SK-N-MC (cell line): ENCODE measurements around the gene MYT1.

Source experiments
- EZH2 ChIP-seq: fragments of 200-600 bp; sonication (generic); IDR thresholded peaks from one replicate; pipeline ENCODE4 v1.6.1; 2017; ENCODE audit warnings: antibody characterized with exemption
- FOXP2 ChIP-seq: optimal IDR thresholded peaks from 2 replicates; pipeline ENCODE3; 2011; ENCODE audit warnings: mild to moderate bottlenecking, moderate library complexity; ENCODE audit not compliant: insufficient read depth; ENCODE audit errors: extremely low read length, control extremely low read depth
- POLR2AphosphoS5 ChIP-seq: IDR thresholded peaks from 2 replicates; pipeline ENCODE4 v1.6.1; 2012; ENCODE audit warnings: mild to moderate bottlenecking, low read depth, low read length, borderline replicate concordance

- TF ChIP-seq EZH2: no peak
- TF ChIP-seq POLR2AphosphoS5: no peak
- no peak for TF ChIP-seq FOXP2
These were observed 60.9 kb downstream of the MYT1 start for GRCh38 chr20:64225171-64225595.
